AG09319 (cell line): Measurements from ENCODE around the gene BZW2.
"Not testable (repeated sequence)": the region's sequence is repeated elsewhere in the genome, so short reads cannot be mapped to it uniquely, and the experiment has no call there.

Experiments
- DNase-seq: peaks from one replicate; pipeline ENCODE4 v3.0.0-alpha.2; 2010; ENCODE audit warnings: low read depth; ENCODE audit errors: extremely low read depth
- CTCF ChIP-seq: IDR thresholded peaks from 2 replicates; pipeline ENCODE4 v1.5.1; 2011; ENCODE audit warnings: low read depth, mild to moderate bottlenecking, inconsistent platforms, low read length, moderate library complexity

BZW2 gene

GRCh38 chr7:16675277-16675676, 29.3 kb downstream of the BZW2 start:
- no peak for TF ChIP-seq CTCF
- DNase-seq: no peak

GRCh38 chr7:16677978-16678494, 32.1 kb downstream of the BZW2 start:
- no peak for TF ChIP-seq CTCF
- DNase-seq: no peak

GRCh38 chr7:16678645-16679566, 32.9 kb downstream of the BZW2 start:
- not testable (repeated sequence) for DNase-seq

- no peak for TF ChIP-seq CTCF
- no peak for DNase-seq
Measured at GRCh38 chr7:16684935-16685334, 39.0 kb downstream of the BZW2 start.

- TF ChIP-seq CTCF: no peak
- DNase-seq: no peak
Measured at GRCh38 chr7:16685535-16685934, 39.6 kb downstream of the BZW2 start.

GRCh38 chr7:16688249-16688648, 42.3 kb downstream of the BZW2 start:
- TF ChIP-seq CTCF: no peak
- DNase-seq: no peak

GRCh38 chr7:16691241-16691640, 45.3 kb downstream of the BZW2 start:
- TF ChIP-seq CTCF: no peak
- no peak for DNase-seq
